Left lung (tissue), 10 donors: ENCODE results near the gene SOX6. TPM values are rescaled to one million over a fixed set of nuclear protein-coding genes. Genes with fewer than 3 reads are reported as not detected.

ENCODE experiments used
- ATAC-seq: fragments of 200-7000 bp; cut with Tn5 transposase; one replicate; pipeline ENCODE4 v1.9.1; 2020; ENCODE audit warnings: moderate library complexity
- DNase-seq, 4 donors: peaks; one replicate each; pipeline ENCODE4 v3.0.0-alpha.2; 2013 to 2020
- H3K27ac ChIP-seq, 2 donors: fragments of 200-600 bp; sonication (generic) in 1 of 2; one replicate each; pipeline versions ENCODE4 v1.5.0 to v1.8.0; 2020 to 2021
- H3K27me3 ChIP-seq, 2 donors: fragments of 200-600 bp; sonication (generic) in 1 of 2; one replicate each; pipeline versions ENCODE4 v1.5.0 to v1.8.0; 2020 to 2021
- H3K36me3 ChIP-seq, 2 donors: fragments of 200-600 bp; sonication (generic) in 1 of 2; one replicate each; pipeline versions ENCODE4 v1.5.0 to v1.8.0; 2020 to 2021
- H3K4me1 ChIP-seq, 2 donors: fragments of 200-600 bp; one replicate each; pipeline ENCODE4 v1.8.0; 2021
- H3K4me3 ChIP-seq, 2 donors: fragments of 200-600 bp; sonication (generic) in 1 of 2; one replicate each; pipeline versions ENCODE4 v1.5.0 to v1.8.0; 2020 to 2021; ENCODE audit warnings: mild to moderate bottlenecking in 1 of 2
- H3K9me3 ChIP-seq, 2 donors: fragments of 200-600 bp; sonication (generic) in 1 of 2; one replicate each; pipeline versions ENCODE4 v1.5.0 to v1.8.0; 2020 to 2021
- CTCF ChIP-seq, 2 donors: fragments of 200-600 bp; sonication (generic) in 1 of 2; IDR thresholded peaks; one replicate each; pipeline versions ENCODE4 v1.5.0 to v1.8.0; 2021; ENCODE audit warnings: antibody characterized with exemption in 2 of 2
- intact Hi-C, 2 donors: fragments of 100-400 bp; cut with DNase I; formaldehyde crosslinking; loops; one replicate each; pipeline versions ENCODE4 v1.11.2 to v1.14.2; 2022
- polyA plus RNA-seq, 6 donors: library from polyadenylated mRNA; unstranded; fragments of 120-200 nt; gene quantifications; one replicate each; pipeline ENCODE4 v1.2.1, GENCODE V29; 2013; ENCODE audit not compliant: insufficient read length in 6 of 6
- total RNA-seq, 2 donors: library from RNA; stranded (reverse); fragmentation: NEBNext Ultra II Directional; extraction: Animal tissue kit (Norgen Biotek cat#: 25700); gene quantifications; one replicate each; pipeline ENCODE4 v1.2.1, GENCODE V29; 2021
- donor health status: DM: no; HTN: yes; CAD: no.
- donor health status: DM: no; HTN: no; CAD: no.

The SOX6 gene
- total and polyA plus RNA-seq, 8 donors, result 4.7 to 20.5 (median 15.6) TPM

GRCh38 chr11:16121853-16122252, 234.5 kb downstream of the SOX6 start:
- no peak for TF ChIP-seq CTCF (IDR thresholded peaks at IDR 0.05)
- Histone ChIP-seq H3K36me3 (no peaks in the 10 kb centered on the region), H3K27ac (no peak overlapping the region), H3K4me1 (no peaks in the 10 kb centered on the region), H3K27me3 (no peaks in the 10 kb centered on the region), H3K9me3 (no peaks in the 10 kb centered on the region), H3K4me3 (no peak overlapping the region)
- DNase-seq (no peak), ATAC-seq (no peak)
- intact Hi-C loops, result no loop called here

GRCh38 chr11:16120008-16120407, 236.3 kb downstream of the SOX6 start:
- ATAC-seq, result no peak

GRCh38 chr11:16117989-16118756, 238.2 kb downstream of the SOX6 start:
- no peak for TF ChIP-seq CTCF (IDR thresholded peaks at IDR 0.05)
- DNase-seq (no peak), ATAC-seq (no peak)
- Histone ChIP-seq H3K4me3 (no peak overlapping the region), H3K27ac (no peak overlapping the region), H3K4me1 (no peaks in the 10 kb centered on the region), H3K27me3 (no peaks in the 10 kb centered on the region), H3K9me3 (no peaks in the 10 kb centered on the region), H3K36me3 (no peaks in the 10 kb centered on the region)
- intact Hi-C loops, result no loop called here

More at GRCh38 chr11:16120008-16120407, 236.3 kb downstream of the SOX6 start:
- Histone ChIP-seq H3K36me3 (no peaks in the 10 kb centered on the region), H3K27ac (no peak overlapping the region), H3K27me3 (no peaks in the 10 kb centered on the region), H3K4me3 (no peak overlapping the region), H3K9me3 (no peaks in the 10 kb centered on the region), H3K4me1 (no peaks in the 10 kb centered on the region)
- DNase-seq, result no peak
- TF ChIP-seq CTCF (IDR thresholded peaks at IDR 0.05), result no peak
- intact Hi-C loops, result no loop called here

GRCh38 chr11:16114978-16115871, 241.1 kb downstream of the SOX6 start:
- no peaks in the 10 kb centered on the region for H3K9me3 ChIP-seq
- no peaks in the 10 kb centered on the region for H3K27me3 ChIP-seq
- DNase-seq (no peak), ATAC-seq (no peak)
- H3K36me3 ChIP-seq, result no peaks in the 10 kb centered on the region
- TF ChIP-seq CTCF (IDR thresholded peaks at IDR 0.05), result no peak
- intact Hi-C loops, result no loop called here
- H3K4me3 ChIP-seq, result no peak overlapping the region
- no peak overlapping the region for H3K27ac ChIP-seq
- H3K4me1 ChIP-seq, result no peaks in the 10 kb centered on the region

- Histone ChIP-seq H3K27me3 (no peaks in the 10 kb centered on the region), H3K9me3 (no peaks in the 10 kb centered on the region), H3K27ac (no peak overlapping the region), H3K4me3 (no peak overlapping the region), H3K36me3 (no peaks in the 10 kb centered on the region), H3K4me1 (no peaks in the 10 kb centered on the region)
- ATAC-seq (no peak), DNase-seq (no peak)
- intact Hi-C loops, result no loop called here
- no peak for TF ChIP-seq CTCF (IDR thresholded peaks at IDR 0.05)
Observed at GRCh38 chr11:16114431-16114830, 241.9 kb downstream of the SOX6 start.
